HEK293T (cell line): ENCODE measurements around the gene KCNQ2.

Source experiments
- ARNT ChIP-seq: fragments of 450-650 bp; IDR thresholded peaks from 2 replicates; pipeline ENCODE4 v1.6.1; 2017; ENCODE audit warnings: mild to moderate bottlenecking
- BHLHE40 ChIP-seq: fragments of 450-650 bp; IDR thresholded peaks from 2 replicates; pipeline ENCODE4 v1.6.1; 2016; ENCODE audit warnings: mild to moderate bottlenecking, moderate library complexity, borderline replicate concordance
- ELF4 ChIP-seq: fragments of 450-650 bp; IDR thresholded peaks from 2 replicates; pipeline ENCODE4 v1.6.1; 2017; ENCODE audit warnings: antibody characterized with exemption
- FOXK2 ChIP-seq: fragments of 450-650 bp; IDR thresholded peaks from 2 replicates; pipeline ENCODE4 v1.6.1; 2016; ENCODE audit warnings: mild to moderate bottlenecking
- FOXM1 ChIP-seq: fragments of 450-650 bp; IDR thresholded peaks from 2 replicates; pipeline ENCODE4 v1.6.1; 2017; ENCODE audit warnings: mild to moderate bottlenecking, borderline replicate concordance
- L3MBTL2 ChIP-seq: fragments of 450-650 bp; conservative IDR thresholded peaks from 2 replicates; pipeline ENCODE4 v1.6.1; 2016; ENCODE audit warnings: mild to moderate bottlenecking
- LEF1 ChIP-seq: fragments of 450-650 bp; IDR thresholded peaks from 2 replicates; pipeline ENCODE4 v1.6.1; 2017; ENCODE audit warnings: mild to moderate bottlenecking, borderline replicate concordance
- NFRKB ChIP-seq: fragments of 450-650 bp; IDR thresholded peaks from 2 replicates; pipeline ENCODE4 v1.6.1; 2016; ENCODE audit warnings: mild to moderate bottlenecking, moderate library complexity
- SP1 ChIP-seq: fragments of 450-650 bp; IDR thresholded peaks from 2 replicates; pipeline ENCODE4 v1.6.1; 2017
- TARDBP ChIP-seq: fragments of 450-650 bp; IDR thresholded peaks from 2 replicates; pipeline ENCODE4 v1.6.1; 2016
- ZNF384 ChIP-seq: fragments of 450-650 bp; IDR thresholded peaks from 2 replicates; pipeline ENCODE4 v1.6.1; 2016
- TF ChIP-seq, protein P1 (sequence below): fragments of 450-650 bp; IDR thresholded peaks from 2 replicates; pipeline ENCODE4 v1.6.1; 2016

- TF ChIP-seq TARDBP: no peak
- no peak for TF ChIP-seq SP1
- TF ChIP-seq ELF4: no peak
- TF ChIP-seq BHLHE40: no peak
- no peak for TF ChIP-seq L3MBTL2
- TF ChIP-seq LEF1: no peak
- no peak for TF ChIP-seq FOXM1
- no peak for TF ChIP-seq ZNF384
- no peak for TF ChIP-seq ARNT
- TF ChIP-seq FOXK2: no peak
- no peak for TF ChIP-seq NFRKB
- TF ChIP-seq, protein P1, sequence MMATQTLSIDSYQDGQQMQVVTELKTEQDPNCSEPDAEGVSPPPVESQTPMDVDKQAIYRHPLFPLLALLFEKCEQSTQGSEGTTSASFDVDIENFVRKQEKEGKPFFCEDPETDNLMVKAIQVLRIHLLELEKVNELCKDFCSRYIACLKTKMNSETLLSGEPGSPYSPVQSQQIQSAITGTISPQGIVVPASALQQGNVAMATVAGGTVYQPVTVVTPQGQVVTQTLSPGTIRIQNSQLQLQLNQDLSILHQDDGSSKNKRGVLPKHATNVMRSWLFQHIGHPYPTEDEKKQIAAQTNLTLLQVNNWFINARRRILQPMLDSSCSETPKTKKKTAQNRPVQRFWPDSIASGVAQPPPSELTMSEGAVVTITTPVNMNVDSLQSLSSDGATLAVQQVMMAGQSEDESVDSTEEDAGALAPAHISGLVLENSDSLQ: no peak
Measured at GRCh38 chr20:63413963-63414684, 58.3 kb downstream of the KCNQ2 start.
